GM21737 (cell line): ENCODE results near the gene NNT.

Experiments used
- ATAC-seq: cut with Tn5 transposase; IDR thresholded peaks from one replicate; pipeline ENCODE4 v1.9.1; 2021; ENCODE audit warnings: mild to moderate bottlenecking, moderate library complexity; ENCODE audit not compliant: unreplicated experiment

NNT gene

GRCh38 chr5:43622074-43622473, 19.1 kb downstream of the NNT start:
- ATAC-seq, result no peak

GRCh38 chr5:43623048-43623680, 20.2 kb downstream of the NNT start:
- no peak for ATAC-seq

GRCh38 chr5:43627028-43627427, 24.0 kb downstream of the NNT start:
- ATAC-seq, result no peak

GRCh38 chr5:43631182-43631910, 28.4 kb downstream of the NNT start:
- ATAC-seq, result peak; percentile 95

GRCh38 chr5:43634621-43635020, 31.6 kb downstream of the NNT start:
- no peak for ATAC-seq

- no peak for ATAC-seq
Measured at GRCh38 chr5:43635374-43635773, 32.4 kb downstream of the NNT start.

- ATAC-seq, result no peak
Measured at GRCh38 chr5:43636076-43636475, 33.1 kb downstream of the NNT start.

GRCh38 chr5:43637416-43637815, 34.4 kb downstream of the NNT start:
- ATAC-seq, result no peak

- no peak for ATAC-seq
Measured at GRCh38 chr5:43638107-43638506, 35.1 kb downstream of the NNT start.

GRCh38 chr5:43638546-43638945, 35.6 kb downstream of the NNT start:
- ATAC-seq, result no peak

- ATAC-seq, result no peak
Measured at GRCh38 chr5:43639566-43639965, 36.6 kb downstream of the NNT start.

- no peak for ATAC-seq
Measured at GRCh38 chr5:43642428-43642827, 39.4 kb downstream of the NNT start.

GRCh38 chr5:43643327-43643726, 40.3 kb downstream of the NNT start:
- no peak for ATAC-seq

- no peak for ATAC-seq
Measured at GRCh38 chr5:43643750-43644149, 40.8 kb downstream of the NNT start.

GRCh38 chr5:43646992-43647391, 44.0 kb downstream of the NNT start:
- no peak for ATAC-seq

GRCh38 chr5:43647789-43648188, 44.8 kb downstream of the NNT start:
- no peak for ATAC-seq

GRCh38 chr5:43648499-43649124, 45.6 kb downstream of the NNT start:
- ATAC-seq, result no peak

GRCh38 chr5:43649256-43649655, 46.3 kb downstream of the NNT start:
- no peak for ATAC-seq

GRCh38 chr5:43652537-43653302, 49.7 kb downstream of the NNT start:
- no peak for ATAC-seq

- no peak for ATAC-seq
Measured at GRCh38 chr5:43658509-43658908, 55.5 kb downstream of the NNT start.

- ATAC-seq, result no peak
Measured at GRCh38 chr5:43659075-43659474, 56.1 kb downstream of the NNT start.
